GM23248 (cell line): Measurements from ENCODE around the gene MLLT6.

Experiments used
- EZH2 ChIP-seq: fragments of 200-600 bp; sonication (generic); IDR thresholded peaks from 2 replicates; pipeline ENCODE4 v1.6.1; 2018; ENCODE audit warnings: antibody characterized with exemption, mild to moderate bottlenecking; ENCODE audit not compliant: insufficient read depth, poor library complexity, severe bottlenecking
- EZH2phosphoT487 ChIP-seq: fragments of 200-600 bp; sonication (generic); IDR thresholded peaks from 2 replicates; pipeline ENCODE4 v1.6.1; 2018; ENCODE audit warnings: antibody characterized with exemption, moderate library complexity, mild to moderate bottlenecking, low read depth; ENCODE audit not compliant: insufficient read depth

DNA sequence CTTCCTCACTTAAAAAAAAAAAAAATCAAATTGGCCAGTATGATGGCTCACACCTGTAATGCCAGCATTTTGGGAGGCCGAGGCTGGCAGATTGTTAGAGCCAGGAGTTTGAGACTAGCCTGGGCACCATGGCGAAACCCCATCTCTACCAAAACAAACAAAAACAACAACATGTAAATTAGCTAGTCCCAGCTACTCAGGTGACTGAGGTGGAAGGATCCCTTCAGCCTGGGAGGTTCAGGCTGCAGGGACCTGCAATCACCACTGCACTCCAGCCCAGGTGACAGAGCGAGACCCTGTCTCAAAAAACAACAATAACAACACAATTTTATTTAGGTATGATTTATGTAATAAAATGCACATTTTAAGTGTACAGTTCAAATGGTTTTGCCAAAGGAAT lies 24.0 kb upstream of the MLLT6 start:
- TF ChIP-seq EZH2 (no peak), EZH2phosphoT487 (no peak)
